NK-92 (cell line): ENCODE data around the gene SYNE1.

Experiments used
- DNase-seq: peaks from one replicate; lab custom pipeline; 2025; ENCODE audit not compliant: unreplicated experiment; lab: John Stamatoyannopoulos, UW

SYNE1 gene

DNA sequence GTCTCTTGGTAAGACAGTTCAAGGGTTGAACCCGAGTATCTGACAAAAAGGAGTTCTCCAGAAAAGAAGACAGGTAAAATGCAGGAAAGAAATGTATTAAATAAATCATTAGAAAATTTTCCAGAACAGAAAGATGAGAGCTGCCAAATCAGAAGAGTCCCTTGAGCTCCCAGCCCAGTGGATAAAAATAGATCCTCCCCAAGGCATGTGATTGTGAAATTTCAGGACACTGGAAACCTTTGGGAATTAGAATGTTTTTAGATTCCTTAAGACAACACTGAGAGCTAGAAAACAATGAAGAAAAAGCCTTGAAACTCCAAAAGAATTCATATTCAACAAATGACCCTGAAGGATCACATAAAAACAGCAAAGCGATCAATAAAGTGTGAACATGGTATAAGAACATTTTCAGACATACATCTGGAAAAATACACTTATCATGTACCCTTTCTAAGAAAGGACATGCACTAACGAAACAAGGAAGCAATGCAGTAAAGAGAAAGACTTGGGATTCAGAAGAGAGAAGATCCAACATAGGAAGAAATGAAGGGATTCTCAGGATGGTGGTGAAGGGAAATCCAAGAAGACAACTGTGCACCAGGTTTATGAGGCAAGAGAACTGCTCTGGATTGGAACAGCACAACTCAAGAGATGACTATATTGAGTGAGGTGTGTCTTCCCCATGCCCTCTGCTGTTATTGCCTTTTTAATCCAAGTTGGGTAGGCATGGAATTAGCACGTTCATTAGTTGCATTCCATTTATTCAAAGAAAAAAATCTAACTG is 390.4 kb downstream of the SYNE1 start:
- no peak for DNase-seq

DNA sequence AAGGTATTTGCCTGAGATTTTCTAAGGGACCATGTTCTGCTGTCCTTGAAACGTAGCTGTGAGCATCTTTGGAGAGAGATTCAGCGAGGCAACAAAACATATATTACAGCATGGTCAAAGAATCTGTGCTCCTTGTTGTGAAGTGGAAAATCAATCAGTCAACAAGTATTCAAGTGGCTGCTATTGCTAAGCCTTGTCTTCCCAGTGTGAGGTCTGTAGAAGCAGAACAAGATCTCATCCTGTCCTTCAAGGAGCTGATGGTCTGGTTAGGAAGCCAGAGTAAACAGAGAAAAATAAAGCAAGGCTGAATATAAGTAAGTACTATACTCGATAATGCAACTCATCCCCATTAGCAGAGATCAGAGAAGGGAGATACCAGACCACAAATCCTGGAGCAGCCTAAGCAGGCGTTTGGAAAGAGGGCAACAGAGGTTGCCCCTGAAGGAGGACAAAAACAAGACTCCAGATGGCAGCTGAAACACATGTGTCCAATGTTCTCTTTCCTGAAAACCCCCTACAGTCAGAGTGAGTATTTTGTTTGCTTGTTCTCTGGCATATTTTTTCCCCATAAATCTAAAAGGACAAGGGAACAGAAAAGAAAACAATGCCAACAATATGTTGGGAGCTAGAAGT is 392.0 kb downstream of the SYNE1 start:
- no peak for DNase-seq

DNA sequence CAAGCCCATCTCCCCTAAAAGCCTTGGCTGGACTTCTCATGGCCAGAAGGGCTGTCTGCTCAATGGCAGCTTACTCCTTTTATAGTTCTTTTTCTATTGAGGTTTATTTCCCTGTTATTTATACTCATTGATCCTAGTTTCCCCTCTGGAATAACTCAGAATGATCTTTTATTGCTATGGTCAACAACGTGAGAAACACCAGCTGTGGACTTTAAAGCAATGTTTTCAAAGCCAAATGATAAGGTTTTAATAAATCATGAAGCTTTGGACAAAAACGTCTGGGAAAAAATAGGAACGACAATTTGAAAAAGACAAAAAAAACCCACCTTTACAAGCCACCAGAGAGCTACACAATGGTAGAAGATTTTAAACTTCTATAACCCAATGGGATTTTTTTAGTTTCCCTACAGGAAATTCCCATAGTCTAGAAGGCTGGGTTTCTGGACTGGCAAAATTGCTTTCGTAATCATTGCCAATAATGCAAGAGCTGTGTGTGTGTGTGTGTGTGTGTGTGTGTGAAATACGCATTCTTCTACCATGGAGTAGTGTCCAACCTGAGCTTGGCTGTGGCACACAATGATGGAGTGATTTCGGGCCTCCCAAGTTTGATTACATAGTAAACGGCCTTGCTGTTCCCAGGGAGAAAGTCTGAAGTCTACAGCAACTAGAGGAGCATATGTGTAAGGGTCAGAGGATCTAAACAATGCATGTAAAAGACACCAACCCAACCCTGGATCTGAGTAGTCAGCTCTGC is 396.0 kb downstream of the SYNE1 start:
- DNase-seq: no peak

DNA sequence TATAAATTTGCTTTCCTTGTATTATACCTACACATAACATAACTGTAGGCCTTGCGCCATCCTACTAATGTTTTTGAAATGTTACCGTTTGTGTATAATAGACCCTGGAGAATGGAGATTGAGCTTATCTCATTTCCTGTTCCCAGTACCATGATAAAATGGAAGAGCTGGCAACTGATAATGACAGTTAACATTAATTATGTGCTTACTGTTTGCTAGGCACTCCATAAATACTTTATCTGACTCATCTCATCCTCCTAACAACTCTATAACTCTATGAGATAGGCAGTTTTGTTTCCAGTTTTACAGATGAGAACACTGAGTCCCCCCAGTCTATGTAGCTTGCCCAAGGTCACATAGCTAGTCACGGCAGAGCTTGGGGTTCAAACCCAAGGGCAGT is 396.7 kb downstream of the SYNE1 start:
- no peak for DNase-seq

DNA sequence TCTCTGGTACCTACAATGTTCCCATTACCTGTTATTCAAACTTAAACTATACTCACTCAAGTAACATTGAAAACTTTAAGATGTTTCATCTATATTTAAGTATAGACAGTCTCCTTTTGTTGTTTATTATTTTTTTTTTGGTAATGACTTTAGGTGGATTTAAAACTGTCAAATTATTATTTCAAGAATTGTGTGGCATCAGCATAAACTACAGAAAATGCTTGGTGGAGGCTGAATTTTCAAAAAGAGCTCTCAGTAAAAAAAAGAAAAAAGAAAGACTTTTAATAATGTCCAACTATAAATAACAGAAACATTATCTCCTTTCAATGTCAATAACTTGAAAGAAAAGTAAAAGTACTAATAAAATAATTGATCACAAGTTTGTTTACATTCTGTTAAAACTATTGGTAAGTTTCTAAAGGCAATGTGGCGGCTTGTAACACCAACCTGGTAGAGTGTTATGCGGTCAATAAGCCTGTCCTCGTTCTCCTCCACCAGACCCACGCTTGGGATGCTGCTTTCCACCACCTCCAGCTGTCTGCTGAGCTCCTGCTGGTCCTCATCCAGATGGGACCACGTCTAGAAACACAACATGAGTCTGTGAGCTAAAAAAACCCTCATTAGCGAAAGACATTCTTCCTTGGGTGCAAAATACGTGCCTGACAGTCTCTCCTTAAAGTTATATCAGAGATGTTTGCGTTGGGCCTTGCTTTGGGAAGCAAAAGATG is 400.6 kb downstream of the SYNE1 start:
- no peak for DNase-seq

DNA sequence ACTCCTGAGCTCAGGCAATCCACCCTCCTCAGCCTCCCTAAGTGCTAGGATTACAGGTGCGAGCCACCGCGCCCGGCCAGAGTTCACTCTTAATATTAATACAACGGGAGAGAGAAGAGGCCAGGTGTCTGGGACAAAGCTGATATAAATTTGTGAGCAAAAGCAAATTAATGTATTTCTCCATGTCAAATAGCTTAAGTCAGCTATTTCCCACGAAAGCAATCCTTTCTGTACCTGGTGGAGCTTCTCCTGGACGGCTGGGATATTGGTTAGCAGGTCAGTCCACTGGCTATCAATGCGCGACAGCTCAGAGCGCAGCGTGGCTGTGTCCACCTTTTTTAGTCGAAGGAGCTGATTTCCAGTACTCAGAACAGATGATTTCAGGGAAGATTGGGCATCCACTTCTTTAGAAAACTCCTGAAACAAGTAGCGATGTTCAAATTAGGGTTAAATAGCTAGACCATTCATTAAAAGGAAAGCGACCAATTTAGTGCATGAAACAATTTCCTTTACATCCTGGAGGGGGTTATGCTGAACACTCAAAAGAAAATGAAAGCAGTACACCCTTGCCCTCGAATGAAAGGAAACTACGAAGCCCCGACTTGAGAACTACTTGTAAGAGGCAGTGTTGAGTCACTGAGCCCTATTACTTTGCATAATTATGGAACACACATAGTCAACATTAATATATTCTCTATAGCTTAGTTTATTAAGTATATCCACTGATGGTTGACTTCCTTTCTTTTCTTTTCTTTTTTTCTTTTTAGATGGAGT is 403.4 kb downstream of the SYNE1 start:
- no peak for DNase-seq

DNA sequence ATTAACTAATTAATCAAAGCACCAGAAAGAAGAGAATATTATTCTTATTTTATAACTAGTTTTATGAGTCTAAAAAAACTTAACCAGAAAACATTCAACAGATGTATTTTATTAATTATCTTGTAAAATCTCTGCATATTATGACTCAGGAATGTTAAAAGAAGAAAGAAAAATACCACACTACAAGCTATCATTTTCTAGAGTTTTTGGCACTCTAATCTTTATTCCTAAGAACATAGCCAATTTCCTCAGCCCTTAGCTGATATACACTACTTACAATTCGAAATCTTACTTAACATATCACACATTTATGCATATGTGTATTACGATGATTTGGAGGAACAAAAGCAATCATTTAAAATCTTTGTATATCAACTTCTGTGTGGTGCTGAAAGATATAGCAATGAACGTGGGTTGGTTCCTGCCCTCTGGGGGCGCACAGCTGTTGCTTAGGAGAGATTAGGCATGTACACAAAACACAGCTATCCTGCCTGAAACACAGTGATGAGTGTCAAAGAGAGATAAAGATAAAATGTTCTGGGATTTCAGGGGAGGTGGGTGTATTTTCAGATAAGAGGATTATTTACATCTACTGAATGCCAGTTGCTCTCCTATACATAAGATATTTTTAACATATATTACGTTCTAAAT is 404.5 kb downstream of the SYNE1 start:
- no peak for DNase-seq

DNA sequence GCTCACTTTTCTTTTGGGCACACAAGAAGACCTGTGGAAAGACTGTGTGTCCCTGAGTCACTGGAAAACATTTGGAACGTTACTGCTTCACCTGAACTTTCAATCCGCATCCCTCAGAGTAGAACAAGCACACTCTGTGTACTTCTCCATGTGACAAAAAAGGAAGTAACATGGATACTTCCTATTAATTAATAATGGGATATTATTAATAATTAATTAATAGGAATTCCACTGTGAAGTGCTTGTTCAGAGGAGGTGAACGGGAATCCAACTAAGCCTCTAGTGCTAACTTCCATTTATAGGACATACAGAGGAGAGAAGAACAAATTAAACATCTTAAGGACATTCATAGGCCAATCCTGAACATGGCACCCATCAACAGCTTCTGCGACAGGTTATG is 407.8 kb downstream of the SYNE1 start:
- DNase-seq: no peak

DNA sequence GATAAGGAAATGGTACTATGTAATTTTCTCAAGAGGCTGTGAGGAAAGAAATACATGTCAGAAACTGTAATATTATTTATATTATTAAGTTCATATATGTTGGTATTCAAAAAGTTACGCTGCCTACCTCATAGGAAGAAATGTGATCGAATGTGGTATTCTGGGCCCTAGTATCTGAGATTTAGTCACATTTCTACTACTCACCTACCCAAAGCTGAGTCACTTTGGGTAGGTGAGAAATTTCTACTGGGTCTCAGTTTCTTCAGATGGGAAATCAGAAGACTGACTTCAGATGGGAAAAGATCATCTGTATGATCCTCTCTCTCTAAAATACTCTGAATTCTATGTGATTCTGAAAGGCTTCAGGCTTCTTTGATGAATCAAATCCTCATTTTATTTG is 411.0 kb downstream of the SYNE1 start:
- DNase-seq: no peak

DNA sequence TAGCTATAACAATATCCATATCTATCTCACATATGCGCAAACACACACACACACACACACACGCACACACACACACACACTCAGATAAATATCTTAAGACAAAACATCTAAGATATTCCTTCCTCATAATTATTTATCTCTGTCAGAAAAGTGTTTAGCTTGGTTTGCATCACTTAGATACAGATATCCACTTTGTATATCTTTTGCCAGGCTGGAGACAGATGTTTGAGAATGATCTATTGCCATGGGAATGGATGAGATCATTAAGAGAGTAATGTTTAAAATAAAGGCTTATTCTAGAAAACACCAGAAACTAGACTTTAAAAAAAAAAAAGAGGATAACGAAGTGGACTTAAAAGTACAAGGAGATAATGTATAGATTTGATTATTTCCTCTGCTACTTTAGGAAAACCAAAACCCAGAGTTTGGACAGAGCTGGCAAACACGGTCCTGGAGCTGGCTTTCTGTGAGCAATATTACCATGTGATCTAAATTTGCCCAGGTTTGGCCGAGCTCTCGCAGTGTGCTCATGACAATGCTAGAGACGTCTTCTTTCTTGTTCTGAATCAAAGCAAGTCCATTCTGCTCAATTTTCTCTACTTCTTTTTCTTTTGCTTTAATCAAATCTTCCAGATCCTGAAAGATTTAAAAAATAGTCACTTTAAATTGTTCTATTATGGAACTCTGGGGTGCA is 411.8 kb downstream of the SYNE1 start:
- DNase-seq: no peak

DNA sequence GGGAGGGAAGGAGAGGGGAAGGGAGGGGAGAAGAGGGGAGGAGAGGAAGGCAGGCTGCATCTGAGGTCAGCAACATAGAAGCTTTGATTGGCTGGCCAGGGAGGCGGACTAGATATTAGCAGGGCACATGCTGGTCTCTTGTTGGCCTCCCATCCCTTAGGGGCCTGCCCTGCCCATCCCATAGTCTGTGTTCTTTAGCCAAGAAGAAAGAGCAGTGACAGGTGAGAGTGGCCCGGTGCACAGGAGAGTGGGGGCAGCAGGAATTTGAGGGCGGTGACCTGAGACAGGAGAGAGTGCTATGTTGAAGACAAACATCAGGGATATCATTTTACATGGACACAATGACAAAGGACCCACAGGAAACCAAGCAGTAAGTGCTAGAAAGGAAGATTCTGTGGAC is 413.5 kb downstream of the SYNE1 start:
- DNase-seq: no peak

DNA sequence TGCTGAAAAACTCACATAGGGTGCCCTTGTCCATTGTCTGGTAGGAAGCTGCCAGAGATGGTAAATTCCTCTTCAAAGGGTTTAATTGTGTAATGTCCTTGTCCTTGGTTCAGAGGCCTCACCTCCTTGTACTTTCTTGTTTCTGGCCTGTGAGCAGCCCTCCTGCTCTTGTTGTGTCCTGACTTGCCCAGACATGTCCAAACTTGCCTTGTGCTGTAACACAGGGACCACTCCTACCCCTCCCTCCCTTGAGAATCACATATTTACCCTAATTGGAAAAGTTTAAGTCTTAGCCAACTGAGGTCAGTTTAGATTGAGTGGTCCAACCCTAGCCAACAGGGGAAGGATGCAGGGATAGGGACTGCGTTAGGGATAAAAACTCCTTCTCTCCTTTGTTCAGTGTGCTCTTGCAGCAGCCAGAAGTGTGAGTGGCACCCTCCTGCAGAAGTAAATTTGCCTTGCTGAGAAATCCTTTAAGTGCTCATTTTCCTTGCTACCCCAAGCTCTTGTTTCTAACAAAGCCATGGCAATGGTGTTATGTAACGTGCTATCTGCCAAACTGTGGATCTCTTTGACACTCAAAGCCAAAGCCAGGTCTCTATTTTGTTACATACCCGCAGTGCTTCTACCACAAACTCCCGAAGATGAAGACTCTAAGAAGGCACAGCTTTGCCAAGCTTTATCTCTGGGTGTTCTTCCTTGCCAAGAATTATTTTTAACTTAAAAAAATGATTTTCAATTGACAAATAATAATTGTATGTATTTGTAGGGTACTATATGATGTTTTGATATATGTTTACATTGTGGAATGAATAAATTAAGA is 415.1 kb downstream of the SYNE1 start:
- DNase-seq: no peak

DNA sequence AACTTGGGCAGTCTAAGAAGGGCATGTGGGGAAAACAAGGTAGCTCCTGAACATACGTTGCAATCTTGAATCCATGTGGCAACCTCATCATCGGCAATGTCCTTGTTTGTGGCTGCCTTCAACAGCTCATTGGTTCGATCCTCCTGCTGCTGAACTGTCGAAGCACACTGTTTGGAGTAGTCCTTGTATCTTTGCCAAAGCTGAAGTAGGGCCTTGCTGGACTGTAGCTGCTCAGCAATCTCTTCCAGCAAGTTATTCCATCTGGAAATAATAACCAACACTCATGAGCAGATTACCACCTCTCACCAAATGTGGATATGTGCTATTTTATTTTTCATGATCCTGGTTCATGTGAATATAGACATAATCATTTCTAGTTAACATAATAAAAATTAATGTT is 416.4 kb downstream of the SYNE1 start:
- DNase-seq: no peak

DNA sequence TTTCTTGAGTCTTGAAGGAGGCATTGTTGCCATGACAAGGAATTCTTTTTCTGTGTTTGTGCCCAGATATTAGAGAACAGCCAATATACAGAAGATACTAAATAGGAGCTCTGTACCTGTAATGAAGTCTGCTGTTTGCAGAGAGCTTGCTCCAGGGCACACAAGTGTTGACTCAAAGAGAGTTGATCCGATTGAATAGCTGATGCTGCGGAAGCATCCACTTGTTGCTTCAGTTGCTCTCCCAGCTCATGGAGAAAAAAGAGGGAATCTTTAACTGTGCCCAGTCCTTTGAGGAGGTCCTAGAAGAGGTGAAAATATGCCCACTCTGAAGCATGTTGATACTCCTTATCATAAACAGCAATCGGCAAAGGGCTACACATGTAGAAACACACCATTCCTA is 418.3 kb downstream of the SYNE1 start:
- no peak for DNase-seq

DNA sequence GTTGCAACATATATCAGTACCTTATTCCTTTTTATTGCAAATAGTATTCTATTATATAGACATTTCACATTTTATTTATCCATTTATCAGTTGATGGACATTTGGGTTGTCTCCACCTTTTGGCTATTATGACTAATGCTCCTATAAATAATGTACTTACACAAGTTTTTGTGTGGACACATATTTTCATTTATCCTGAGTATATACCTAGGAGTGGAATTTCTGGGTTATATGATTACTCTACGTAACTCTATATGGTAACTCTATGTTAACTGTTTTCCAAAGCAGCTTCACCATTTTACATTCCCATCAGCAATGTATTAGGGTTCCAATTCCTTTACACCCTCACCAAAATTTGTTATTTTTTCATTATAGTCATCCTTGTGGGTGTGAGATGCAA is 424.7 kb downstream of the SYNE1 start:
- DNase-seq: no peak

DNA sequence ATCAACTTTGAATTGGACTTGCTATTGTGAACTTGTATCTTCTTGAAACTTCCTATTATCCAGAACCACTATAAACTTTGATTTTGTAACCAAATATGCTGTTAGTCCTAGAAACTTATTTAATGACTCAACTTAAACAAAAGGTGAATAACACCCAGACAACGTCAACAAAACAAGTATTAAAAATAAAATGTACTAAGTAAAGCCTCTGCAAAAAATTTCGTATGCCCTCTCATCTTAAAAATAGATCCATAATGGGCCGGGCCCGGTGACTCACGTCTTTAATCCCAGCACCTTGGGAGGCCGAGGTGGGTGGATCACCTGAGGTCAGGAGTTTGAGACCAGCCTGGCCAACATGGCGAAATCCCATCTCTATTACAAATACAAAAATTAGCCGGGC is 428.0 kb downstream of the SYNE1 start:
- DNase-seq: no peak

DNA sequence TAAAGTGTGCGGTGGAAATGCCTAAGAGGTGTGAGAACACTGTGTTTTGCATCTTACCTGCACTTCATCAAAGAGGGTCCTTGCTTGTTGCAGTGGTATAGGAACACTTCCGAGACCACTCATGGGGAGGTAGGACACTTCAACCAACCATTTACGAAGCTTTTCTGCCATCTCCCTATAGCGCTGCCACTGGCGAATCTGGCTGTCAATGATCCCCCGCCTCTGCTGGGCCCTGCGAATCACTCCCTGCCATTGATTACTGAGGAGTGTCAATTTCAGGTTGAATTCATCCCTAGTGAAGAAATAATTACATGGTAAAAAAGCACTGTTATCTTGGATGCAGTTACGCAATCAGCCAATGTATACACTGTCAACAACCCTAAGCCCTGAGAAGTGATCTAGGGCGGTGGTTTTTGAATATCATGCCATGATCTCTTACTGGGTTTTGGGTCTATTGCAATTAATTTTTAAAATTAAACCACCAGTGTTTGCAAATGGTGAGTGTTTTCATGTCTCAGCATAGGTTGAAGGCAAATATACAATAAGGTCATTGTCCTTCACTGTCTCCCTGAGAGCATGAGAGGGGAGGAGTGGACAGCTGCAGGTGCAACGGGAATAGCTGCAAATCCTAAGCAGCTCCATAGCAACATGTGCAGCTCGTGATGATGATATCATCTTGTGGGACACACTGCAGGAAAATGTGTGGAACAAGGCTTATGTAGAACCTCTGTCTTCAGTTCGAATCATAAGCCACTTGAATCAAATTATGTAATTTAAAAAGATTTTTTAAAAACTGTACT is 429.0 kb downstream of the SYNE1 start:
- DNase-seq: no peak
